Peyer's patch (tissue), 4 donors: Measurements from ENCODE around the gene AKR1C4.
"Not testable (repeated sequence)": the region's sequence is repeated elsewhere in the genome, so short reads cannot be mapped to it uniquely, and the experiment has no call there.

ENCODE experiments used
- POLR2A ChIP-seq, 2 donors: fragments of 450-650 bp; IDR thresholded peaks; one replicate each; pipeline ENCODE4 v1.5.1; 2017; ENCODE audit warnings: antibody characterized with exemption in 2 of 2, mild to moderate bottlenecking in 2 of 2, moderate library complexity in 2 of 2
- TF ChIP-seq, protein P1 (sequence below), 6 experiments: fragments of 450-650 bp in 4 of 6; fragments of 200-600 bp in 2 of 6; sonication (generic) in 1 of 6; IDR thresholded peaks; one replicate each; pipeline ENCODE4 v1.5.1; 2017 to 2019; ENCODE audit warnings: antibody characterized with exemption in 6 of 6, mild to moderate bottlenecking in 3 of 6, moderate library complexity in 1 of 6

DNA sequence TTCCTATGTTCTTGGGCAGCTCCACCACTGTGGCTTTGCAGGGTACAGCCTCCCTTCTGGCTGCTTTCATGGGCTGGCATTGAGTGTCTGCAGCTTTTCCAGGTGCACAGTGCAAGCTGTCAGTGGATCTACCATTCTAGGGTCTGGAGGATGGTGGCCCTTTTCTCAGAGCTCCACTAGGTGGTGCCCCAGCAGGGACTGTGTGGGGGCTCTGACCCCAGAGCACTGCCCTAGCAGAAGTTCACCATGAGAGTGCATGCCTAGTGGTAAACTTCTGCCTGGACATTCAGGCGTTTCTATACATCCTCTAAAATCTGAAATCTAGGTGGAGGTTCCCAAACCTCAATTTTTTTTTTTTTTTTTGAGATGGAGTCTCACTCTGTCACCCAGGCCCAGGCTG, 13.6 kb downstream of the AKR1C4 start:
- TF ChIP-seq, protein P1, sequence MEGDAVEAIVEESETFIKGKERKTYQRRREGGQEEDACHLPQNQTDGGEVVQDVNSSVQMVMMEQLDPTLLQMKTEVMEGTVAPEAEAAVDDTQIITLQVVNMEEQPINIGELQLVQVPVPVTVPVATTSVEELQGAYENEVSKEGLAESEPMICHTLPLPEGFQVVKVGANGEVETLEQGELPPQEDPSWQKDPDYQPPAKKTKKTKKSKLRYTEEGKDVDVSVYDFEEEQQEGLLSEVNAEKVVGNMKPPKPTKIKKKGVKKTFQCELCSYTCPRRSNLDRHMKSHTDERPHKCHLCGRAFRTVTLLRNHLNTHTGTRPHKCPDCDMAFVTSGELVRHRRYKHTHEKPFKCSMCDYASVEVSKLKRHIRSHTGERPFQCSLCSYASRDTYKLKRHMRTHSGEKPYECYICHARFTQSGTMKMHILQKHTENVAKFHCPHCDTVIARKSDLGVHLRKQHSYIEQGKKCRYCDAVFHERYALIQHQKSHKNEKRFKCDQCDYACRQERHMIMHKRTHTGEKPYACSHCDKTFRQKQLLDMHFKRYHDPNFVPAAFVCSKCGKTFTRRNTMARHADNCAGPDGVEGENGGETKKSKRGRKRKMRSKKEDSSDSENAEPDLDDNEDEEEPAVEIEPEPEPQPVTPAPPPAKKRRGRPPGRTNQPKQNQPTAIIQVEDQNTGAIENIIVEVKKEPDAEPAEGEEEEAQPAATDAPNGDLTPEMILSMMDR (IDR thresholded peaks at IDR 0.05), result not testable (repeated sequence)
- not testable (repeated sequence) for TF ChIP-seq POLR2A (IDR thresholded peaks at IDR 0.05)
